Testis (tissue), 3 donors: ENCODE results near the gene RMRP. TPM values are rescaled to one million over a fixed set of nuclear protein-coding genes. Genes with fewer than 3 reads are reported as not detected.

Experiments
- DNase-seq: peaks from one replicate; pipeline ENCODE4 v3.0.0-alpha.2; 2019
- H3K27ac ChIP-seq, 2 donors: fragments of 200-600 bp; sonication (generic); one replicate each; pipeline ENCODE4 v1.5.1; 2019
- H3K27me3 ChIP-seq: fragments of 200-600 bp; sonication (generic); one replicate; pipeline ENCODE4 v1.5.1; 2019
- H3K36me3 ChIP-seq: fragments of 200-600 bp; sonication (generic); one replicate; pipeline ENCODE4 v1.5.1; 2017; ENCODE audit warnings: low read depth; ENCODE audit errors: missing control alignments
- H3K4me1 ChIP-seq: fragments of 200-600 bp; sonication (generic); one replicate; pipeline ENCODE4 v1.5.1; 2019
- H3K4me3 ChIP-seq, 2 donors: fragments of 200-600 bp; sonication (generic); one replicate each; pipeline ENCODE4 v1.5.1; 2017 to 2019
- H3K9me3 ChIP-seq: fragments of 200-600 bp; sonication (generic); one replicate; pipeline ENCODE4 v1.5.1; 2017
- CTCF ChIP-seq, 3 experiments: fragments of 450-650 bp in 2 of 3; fragments of 200-600 bp in 1 of 3; sonication (generic) in 1 of 3; IDR thresholded peaks; one replicate each; pipeline ENCODE4 v1.5.1; 2016 to 2019; ENCODE audit warnings: antibody characterized with exemption in 3 of 3, mild to moderate bottlenecking in 2 of 3, moderate library complexity in 1 of 3
- POLR2A ChIP-seq: fragments of 450-650 bp; IDR thresholded peaks from one replicate; pipeline ENCODE4 v1.6.1; 2017; ENCODE audit warnings: antibody characterized with exemption, mild to moderate bottlenecking, moderate library complexity
- WGBS, 2 donors: methylation state at CpG; one replicate each; pipeline ENCODE4 v1.1.5; 2018; 5-methylcytosine and 5-hydroxymethylcytosine counted together
- intact Hi-C: fragments of 100-400 bp; cut with DNase I; formaldehyde crosslinking; loops from one replicate; pipeline ENCODE4 v1.15.1; 2023; ENCODE audit warnings: low total_unique reads
- polyA plus RNA-seq: library from polyadenylated mRNA; stranded (reverse); fragments of 350-450 nt; fragmentation: Illumina TruSeq; extraction: RNeasy Lipid Tissue Mini Kit (QIAGEN cat#74804); gene quantifications from one replicate; pipeline ENCODE4 v1.2.3, GENCODE V29; 2014; ENCODE audit warnings: low read depth, low replicate concordance; ENCODE audit not compliant: insufficient read depth
- total RNA-seq, 2 donors: library from RNA; depleted of rRNA; stranded (reverse); fragments of >200 nt; gene quantifications; one replicate each; pipeline ENCODE4 v1.2.3, GENCODE V29; 2016

RMRP gene
- total and polyA plus RNA-seq, 3 donors from 2014 or later, result 4,421 to 15,053 TPM; not detected in 1

GRCh38 chr9:35662437-35662836 lies 4.6 kb upstream of the RMRP start:
- Histone ChIP-seq H3K27ac (no peak overlapping the region), H3K4me1 (peaks cover 19% of the 10 kb centered on the region)
- 90 to 91% methylated on average over 3 to 7 of the region's 7 CpGs for WGBS, 2 donors

GRCh38 chr9:35661756-35662350 lies 4.0 kb upstream of the RMRP start:
- 74 to 89% methylated on average over 3 of the region's 3 CpGs for WGBS, 2 donors
- H3K4me1 ChIP-seq, result peaks cover 19% of the 10 kb centered on the region
- intact Hi-C loops, result loop anchor here (10.0 kb wide), 1 partner anchor 63 kb away; no protein-coding TSS in a partner anchor

More at GRCh38 chr9:35662437-35662836, 4.6 kb upstream of the RMRP start:
- intact Hi-C loops, result loop anchor here (10.0 kb wide), 1 partner anchor 62 kb away; no protein-coding TSS in a partner anchor
- Histone ChIP-seq H3K27me3 (no peaks in the 10 kb centered on the region), H3K36me3 (no peaks in the 10 kb centered on the region), H3K9me3 (no peaks in the 10 kb centered on the region), H3K4me3 (no peak overlapping the region)
- TF ChIP-seq POLR2A (no peak), CTCF (IDR thresholded peaks at IDR 0.05) (no peak)
- DNase-seq, result no peak

GRCh38 chr9:35660966-35661415 lies 3.2 kb upstream of the RMRP start:
- intact Hi-C loops, result loop anchor here (10.0 kb wide), 1 partner anchor 64 kb away; no protein-coding TSS in a partner anchor
- peak overlapping the region; percentile 36 to 77 for H3K27ac ChIP-seq
- peak; percentile 28 to 46 (median 32) for TF ChIP-seq CTCF (IDR thresholded peaks at IDR 0.05)
- no peak for TF ChIP-seq POLR2A
- H3K4me3 ChIP-seq, result no peak overlapping the region
- 41 to 50% methylated on average over 9 of the region's 9 CpGs for WGBS, 2 donors
- H3K27me3 ChIP-seq, result no peaks in the 10 kb centered on the region
- peak; percentile 59 for DNase-seq
- H3K4me1 ChIP-seq, result peaks cover 16% of the 10 kb centered on the region
- no peaks in the 10 kb centered on the region for H3K9me3 ChIP-seq
- H3K36me3 ChIP-seq, result no peaks in the 10 kb centered on the region

More at GRCh38 chr9:35661756-35662350, 4.0 kb upstream of the RMRP start:
- Histone ChIP-seq H3K27me3 (no peaks in the 10 kb centered on the region), H3K9me3 (no peaks in the 10 kb centered on the region), H3K4me3 (no peak overlapping the region), H3K36me3 (no peaks in the 10 kb centered on the region), H3K27ac (peak overlapping the region; percentile 36 to 77)
- DNase-seq, result no peak
- TF ChIP-seq CTCF (IDR thresholded peaks at IDR 0.05), result no peak
- no peak for TF ChIP-seq POLR2A

GRCh38 chr9:35659340-35659739 lies 1.5 kb upstream of the RMRP start:
- Histone ChIP-seq H3K36me3 (no peaks in the 10 kb centered on the region), H3K27me3 (no peaks in the 10 kb centered on the region), H3K4me1 (peaks cover 13% of the 10 kb centered on the region), H3K27ac (peak overlapping the region in 1 of 2 donors; percentile 97), H3K9me3 (no peaks in the 10 kb centered on the region), H3K4me3 (peak overlapping the region in 1 of 2 donors; percentile 93)
- intact Hi-C loops, result no loop called here
- TF ChIP-seq CTCF (IDR thresholded peaks at IDR 0.05), result no peak
- no peak for TF ChIP-seq POLR2A
- no peak for DNase-seq
- WGBS, 2 donors, result 38 to 54% methylated on average over 3 of the region's 3 CpGs

GRCh38 chr9:35658968-35659220 lies 1.1 kb upstream of the RMRP start:
- no peaks in the 10 kb centered on the region for H3K9me3 ChIP-seq
- peak; percentile 68 for DNase-seq
- 0 to 4% methylated on average over 2 of the region's 2 CpGs for WGBS, 2 donors
- no peaks in the 10 kb centered on the region for H3K27me3 ChIP-seq
- TF ChIP-seq CTCF (IDR thresholded peaks at IDR 0.05) (no peak), POLR2A (no peak)
- H3K27ac ChIP-seq, result peak overlapping the region; percentile 94 to 97
- no peaks in the 10 kb centered on the region for H3K36me3 ChIP-seq
- peak overlapping the region; percentile 93 to 95 for H3K4me3 ChIP-seq
- H3K4me1 ChIP-seq, result peaks cover 13% of the 10 kb centered on the region
- intact Hi-C loops, result no loop called here
